Measurements from ENCODE around the gene CMSS1.
A peak's percentile ranks its signal among the peaks of the same experiment; 100 is the strongest.

Gene CMSS1

GRCh38 chr3:100099621-100100020 is 282.0 kb downstream of the CMSS1 start:
- Histone ChIP-seq H3K36me3 (replicated peaks) (no peaks in the 10 kb centered on the region), H3K27ac (no peak overlapping the region), H3K4me3 (ENCODE audit: low read depth, low read length) (no peak overlapping the region), H3K27me3 (replicated peaks) (no peaks in the 10 kb centered on the region)
- in situ Hi-C loops (cut with HindIII; ENCODE audit: low pct_ligation_motif_present, low sequenced_read_pairs), result no loop called here
- no peak for DNase-seq
- TF ChIP-seq, protein P1, sequence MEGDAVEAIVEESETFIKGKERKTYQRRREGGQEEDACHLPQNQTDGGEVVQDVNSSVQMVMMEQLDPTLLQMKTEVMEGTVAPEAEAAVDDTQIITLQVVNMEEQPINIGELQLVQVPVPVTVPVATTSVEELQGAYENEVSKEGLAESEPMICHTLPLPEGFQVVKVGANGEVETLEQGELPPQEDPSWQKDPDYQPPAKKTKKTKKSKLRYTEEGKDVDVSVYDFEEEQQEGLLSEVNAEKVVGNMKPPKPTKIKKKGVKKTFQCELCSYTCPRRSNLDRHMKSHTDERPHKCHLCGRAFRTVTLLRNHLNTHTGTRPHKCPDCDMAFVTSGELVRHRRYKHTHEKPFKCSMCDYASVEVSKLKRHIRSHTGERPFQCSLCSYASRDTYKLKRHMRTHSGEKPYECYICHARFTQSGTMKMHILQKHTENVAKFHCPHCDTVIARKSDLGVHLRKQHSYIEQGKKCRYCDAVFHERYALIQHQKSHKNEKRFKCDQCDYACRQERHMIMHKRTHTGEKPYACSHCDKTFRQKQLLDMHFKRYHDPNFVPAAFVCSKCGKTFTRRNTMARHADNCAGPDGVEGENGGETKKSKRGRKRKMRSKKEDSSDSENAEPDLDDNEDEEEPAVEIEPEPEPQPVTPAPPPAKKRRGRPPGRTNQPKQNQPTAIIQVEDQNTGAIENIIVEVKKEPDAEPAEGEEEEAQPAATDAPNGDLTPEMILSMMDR (IDR thresholded peaks at IDR 0.05; ENCODE audit: low read depth, low read length, missing control alignments), result no peak

DNA sequence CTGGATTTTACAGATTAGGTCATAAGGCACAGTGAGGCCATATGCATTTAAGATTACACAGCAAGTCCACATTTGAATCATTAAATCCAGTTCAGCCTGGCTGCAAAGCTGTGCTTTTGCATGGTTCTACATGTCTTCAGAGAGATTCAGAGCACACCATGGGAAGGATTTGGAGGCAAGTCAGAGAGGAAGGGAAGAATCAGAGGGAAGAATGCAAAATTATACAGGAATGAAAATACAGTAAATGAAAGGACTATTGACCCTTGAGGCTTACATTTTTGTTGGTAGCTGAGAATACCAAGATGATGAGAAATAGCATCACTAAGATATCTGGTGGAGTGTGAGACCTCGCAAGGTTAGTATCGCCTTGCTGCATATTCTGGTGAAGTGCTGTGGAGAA is 282.8 kb downstream of the CMSS1 start:
- TF ChIP-seq, protein P1 (IDR thresholded peaks at IDR 0.05; ENCODE audit: low read depth, low read length, missing control alignments), result no peak
- in situ Hi-C loops (cut with HindIII; ENCODE audit: low pct_ligation_motif_present, low sequenced_read_pairs), result no loop called here

GRCh38 chr3:100102757-100103156 is 285.1 kb downstream of the CMSS1 start:
- DNase-seq, result no peak
- in situ Hi-C loops (cut with HindIII; ENCODE audit: low pct_ligation_motif_present, low sequenced_read_pairs), result no loop called here
- no peak overlapping the region for H3K27ac ChIP-seq
- H3K36me3 ChIP-seq (replicated peaks), result no peaks in the 10 kb centered on the region
- TF ChIP-seq, protein P1 (IDR thresholded peaks at IDR 0.05; ENCODE audit: low read depth, low read length, missing control alignments), result no peak
- H3K27me3 ChIP-seq (replicated peaks), result no peaks in the 10 kb centered on the region
- no peak overlapping the region for H3K4me3 ChIP-seq (ENCODE audit: low read depth, low read length)

More for the DNA sequence above, 282.8 kb downstream of the CMSS1 start:
- H3K27me3 ChIP-seq (replicated peaks), result no peaks in the 10 kb centered on the region
- no peak overlapping the region for H3K27ac ChIP-seq
- no peaks in the 10 kb centered on the region for H3K36me3 ChIP-seq (replicated peaks)
- peak; percentile 58 for DNase-seq
- H3K4me3 ChIP-seq (ENCODE audit: low read depth, low read length), result no peak overlapping the region

GRCh38 chr3:100103558-100104441 is 286.1 kb downstream of the CMSS1 start:
- no peak overlapping the region for H3K27ac ChIP-seq
- H3K4me3 ChIP-seq (ENCODE audit: low read depth, low read length), result no peak overlapping the region
- in situ Hi-C loops (cut with HindIII; ENCODE audit: low pct_ligation_motif_present, low sequenced_read_pairs), result no loop called here
- TF ChIP-seq, protein P1 (IDR thresholded peaks at IDR 0.05; ENCODE audit: low read depth, low read length, missing control alignments), result no peak
- H3K27me3 ChIP-seq (replicated peaks), result no peaks in the 10 kb centered on the region
- peak; percentile 76 for DNase-seq
- no peaks in the 10 kb centered on the region for H3K36me3 ChIP-seq (replicated peaks)

GRCh38 chr3:100104442-100104798 is 286.8 kb downstream of the CMSS1 start:
- no peak for DNase-seq
- no peak overlapping the region for H3K4me3 ChIP-seq (ENCODE audit: low read depth, low read length)
- H3K27me3 ChIP-seq (replicated peaks), result no peaks in the 10 kb centered on the region
- in situ Hi-C loops (cut with HindIII; ENCODE audit: low pct_ligation_motif_present, low sequenced_read_pairs), result no loop called here
- H3K27ac ChIP-seq, result no peak overlapping the region
- TF ChIP-seq, protein P1 (IDR thresholded peaks at IDR 0.05; ENCODE audit: low read depth, low read length, missing control alignments), result no peak
- no peaks in the 10 kb centered on the region for H3K36me3 ChIP-seq (replicated peaks)

All from brain microvascular endothelial cell (primary cell).